Keratinocyte (primary cell): ENCODE data around the gene PREB.

Experiments
- CTCF ChIP-seq, 3 experiments: IDR thresholded peaks in 1 of 3; conservative IDR thresholded peaks in 1 of 3; optimal IDR thresholded peaks in 1 of 3; 2 replicates in 2 of 3; 3 replicates in 1 of 3; pipeline versions ENCODE3 to v1.5.1; 2011; ENCODE audit warnings: low read length in 3 of 3, mild to moderate bottlenecking in 3 of 3, moderate library complexity in 2 of 3, control low read depth in 1 of 3, inconsistent platforms in 1 of 3; ENCODE audit not compliant: insufficient read depth in 2 of 3; ENCODE audit errors: extremely low read depth in 1 of 3
- EZH2 ChIP-seq: IDR thresholded peaks from one replicate; pipeline ENCODE4 v1.6.1; 2012; ENCODE audit warnings: inconsistent platforms, mild to moderate bottlenecking, low read length, moderate library complexity

GRCh38 chr2:27175330-27175729 is 40.9 kb upstream of the PREB start:
- TF ChIP-seq CTCF (optimal IDR thresholded peaks at IDR 0.05 in 1 of 3, IDR thresholded peaks at IDR 0.05 in 1 of 3, conservative IDR thresholded peaks at IDR 0.05 in 1 of 3; ENCODE audit: extremely low read depth in 1 of 3, insufficient read depth in 2 of 3, low read length in 3 of 3) (no peak), EZH2 (no peak)
